ENCODE results near the gene C21orf58.

The C21orf58 gene

GRCh38 chr21:46253610-46254124 is 70.0 kb downstream of the C21orf58 start:
- no peak for TF ChIP-seq GATA3 (IDR thresholded peaks at IDR 0.05; ENCODE audit: low read depth, low read length)
- TF ChIP-seq GATA2 (IDR thresholded peaks at IDR 0.05; ENCODE audit: low read depth, low read length): no peak

- TF ChIP-seq GATA2 (IDR thresholded peaks at IDR 0.05; ENCODE audit: low read depth, low read length): no peak
- TF ChIP-seq GATA3 (IDR thresholded peaks at IDR 0.05; ENCODE audit: low read depth, low read length): no peak
These were observed 70.8 kb downstream of the C21orf58 start for GRCh38 chr21:46252840-46253239.
